NCI-H460 (cell line): ENCODE measurements around the gene HOXD1. TPM values are rescaled to one million over a fixed set of nuclear protein-coding genes. Genes with fewer than 3 reads are reported as not detected.

ENCODE experiments used
- DNase-seq: peaks from one replicate; pipeline ENCODE4 v3.0.0-alpha.2; 2016; ENCODE audit warnings: low read depth; ENCODE audit errors: extremely low read depth
- polyA plus RNA-seq: library from polyadenylated mRNA; depleted of rRNA; stranded (reverse); fragments of >200 nt; gene quantifications from 2 replicates; pipeline ENCODE4 v1.2.3, GENCODE V29; 2014; cell fraction: nucleus; rRNA removed
- total RNA-seq: library from RNA; depleted of rRNA; stranded (reverse); fragments of >200 nt; shearing (Covaris generic); gene quantifications from 2 replicates; pipeline ENCODE4 v1.2.3, GENCODE V29; 2014; rRNA removed

Gene HOXD1
- total RNA-seq: not detected in 2 replicates
- not detected in 2 replicates for polyA plus RNA-seq

DNA sequence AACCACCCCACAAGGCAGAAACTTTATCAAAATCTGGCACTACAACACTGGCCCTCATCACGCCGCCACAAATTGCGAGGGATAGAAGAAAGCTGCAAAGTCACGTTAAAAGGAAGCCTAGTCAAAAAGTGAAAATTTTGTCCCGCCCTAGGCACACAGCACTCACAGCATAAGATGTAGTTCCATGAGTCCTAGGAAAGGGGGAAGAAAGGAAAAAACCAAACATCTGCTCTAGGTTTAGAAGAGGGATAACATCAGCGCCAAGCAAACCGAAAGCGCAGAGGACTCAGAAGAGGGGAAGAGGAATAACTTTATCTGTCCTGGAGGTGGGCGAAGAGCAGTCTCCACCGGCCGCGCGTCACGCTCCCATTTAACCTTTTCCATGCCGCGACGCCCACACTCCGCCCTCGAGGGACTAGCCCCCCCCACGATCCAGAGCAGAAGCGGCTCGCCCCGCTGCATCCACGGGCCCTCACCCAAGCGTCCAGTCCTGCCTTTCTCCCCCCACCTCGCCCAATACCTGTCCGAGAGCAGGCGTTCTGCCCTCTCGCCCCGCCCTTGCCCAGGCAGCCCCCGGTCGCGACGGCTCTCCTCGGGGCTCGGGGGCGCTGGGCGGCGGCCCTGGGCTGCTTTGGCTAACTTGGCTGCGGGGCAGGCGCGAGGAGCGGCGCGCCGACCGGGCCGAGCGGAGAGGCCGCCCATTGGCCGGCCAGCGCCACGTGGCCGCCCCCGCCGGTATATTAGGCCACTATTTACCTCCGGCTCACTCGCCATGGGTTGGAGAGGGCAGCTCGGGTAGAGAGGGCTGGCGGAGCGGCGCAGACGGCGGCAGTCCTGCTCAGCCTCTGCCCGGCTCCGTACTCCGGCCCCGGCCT lies at the start of gene HOXD1:
HOXD1 (plus strand) TSS at position 770 of the 875 bp plus-strand sequence. CDS start 134 bp downstream, outside the sequence.
- peak; percentile 26 for DNase-seq

DNA sequence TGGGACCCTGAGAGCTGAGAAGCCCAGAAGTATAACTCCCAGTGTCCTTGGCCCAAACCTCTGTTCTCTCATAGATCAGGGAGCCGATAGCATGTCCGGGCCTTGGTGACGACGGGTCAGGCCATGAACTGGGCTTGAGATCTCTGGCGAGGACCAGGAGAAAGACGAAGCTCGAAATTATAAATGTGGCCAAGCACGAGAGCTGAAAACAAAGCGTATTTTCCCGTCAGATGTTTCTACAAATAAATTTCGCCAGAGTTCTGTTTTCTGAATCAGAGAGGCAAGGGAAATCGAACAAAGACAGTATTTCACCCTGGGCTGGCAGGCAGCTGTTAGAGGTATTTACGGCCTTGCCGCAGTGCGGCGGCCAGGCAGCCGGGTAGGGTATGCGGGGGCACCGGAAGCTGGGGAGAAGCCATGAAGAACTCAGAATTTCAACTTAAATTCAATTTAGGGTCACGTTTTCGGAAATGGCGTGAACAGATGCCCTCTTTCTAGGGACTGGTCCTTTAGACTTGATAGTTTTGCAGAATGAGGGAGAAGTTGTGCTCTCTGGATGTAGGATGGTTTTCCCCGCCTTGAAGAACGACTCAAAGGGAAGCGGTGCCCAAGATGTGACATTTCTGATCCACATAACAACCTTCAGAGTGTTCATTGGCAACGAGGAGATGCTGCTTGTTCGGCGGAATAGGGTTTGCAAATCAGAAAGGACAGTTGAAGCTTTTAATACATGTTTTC lies 49.4 kb upstream of the HOXD1 start:
- DNase-seq: no peak

DNA sequence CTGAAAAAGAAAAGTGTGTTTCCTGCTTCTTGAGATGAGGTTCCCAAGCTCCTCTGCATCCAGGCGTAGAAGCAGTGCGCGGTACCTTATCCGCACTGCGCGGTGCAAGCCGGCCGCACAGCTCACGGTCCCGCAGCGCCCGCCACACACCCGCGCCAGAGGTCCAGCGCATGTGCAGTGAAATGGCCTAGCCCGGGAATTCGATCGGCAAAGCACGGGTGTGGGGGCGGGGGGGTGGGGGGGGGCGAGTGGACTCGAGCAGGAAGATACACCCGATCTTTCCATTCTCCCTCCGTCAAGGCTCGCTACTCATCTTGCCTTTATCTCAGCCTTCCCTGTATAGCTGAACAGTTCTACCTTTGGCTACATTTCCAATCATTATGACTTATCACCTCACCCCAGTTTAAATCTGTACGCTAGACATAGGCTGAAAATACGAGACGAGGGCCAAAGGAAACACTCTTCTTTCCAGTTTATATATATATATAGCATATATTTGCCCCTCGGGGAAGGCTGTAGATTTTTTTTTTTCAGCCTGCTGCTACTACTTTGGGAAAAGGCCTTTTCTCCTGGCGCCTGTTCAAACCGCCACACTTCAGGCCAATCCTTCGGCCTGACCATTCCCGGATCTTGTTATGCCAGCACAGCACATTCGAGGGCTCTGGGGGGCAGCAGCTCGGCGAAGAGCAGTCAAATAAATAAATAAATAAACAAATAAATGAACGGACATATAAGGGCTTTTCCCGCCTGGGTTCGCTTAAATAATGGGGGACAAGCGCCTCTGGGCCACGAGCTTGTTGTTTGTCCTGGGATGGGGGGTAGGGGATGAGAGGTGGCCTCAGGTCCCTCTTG lies 48.6 kb upstream of the HOXD1 start:
- DNase-seq: no peak

DNA sequence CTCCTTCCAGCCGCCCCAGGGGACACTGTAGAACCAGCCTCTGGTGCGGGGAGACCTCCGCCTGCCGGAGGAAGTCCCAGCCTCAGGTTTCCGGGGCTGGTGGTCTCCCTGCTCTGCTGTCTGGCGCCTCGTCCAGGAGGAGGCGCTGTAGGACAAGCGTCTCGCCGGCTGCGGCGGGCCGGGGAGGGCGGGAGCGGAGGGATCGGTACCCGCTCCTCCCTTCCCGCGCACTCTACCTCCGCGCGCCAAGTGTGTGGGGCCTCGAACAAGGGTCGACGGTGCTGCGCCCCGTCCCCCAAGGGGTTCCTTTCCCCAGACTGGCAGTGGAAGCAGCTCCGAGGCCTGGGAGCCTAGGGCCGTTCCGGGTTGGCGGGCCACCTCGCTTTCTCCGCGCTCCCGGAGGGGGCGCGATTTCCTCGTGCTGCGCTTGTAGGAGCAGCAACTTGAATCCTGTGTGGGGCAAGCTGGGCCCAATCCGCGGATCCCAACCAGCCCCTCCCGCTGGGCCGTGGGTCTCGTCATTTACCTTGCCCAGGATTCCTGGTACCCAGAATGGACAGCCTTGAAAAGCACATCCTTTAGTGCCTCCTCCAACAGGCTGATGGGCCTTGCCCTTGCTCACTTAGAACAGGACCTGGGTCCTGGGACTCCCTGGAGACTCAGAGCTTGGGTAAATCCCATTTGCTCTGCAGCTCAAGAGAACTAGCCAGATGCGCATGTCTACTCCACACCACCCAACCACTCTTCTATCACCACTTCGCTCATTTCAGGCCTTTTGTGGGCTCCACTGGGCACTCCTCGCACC lies 47.8 kb upstream of the HOXD1 start:
- peak; percentile 72 for DNase-seq

DNA sequence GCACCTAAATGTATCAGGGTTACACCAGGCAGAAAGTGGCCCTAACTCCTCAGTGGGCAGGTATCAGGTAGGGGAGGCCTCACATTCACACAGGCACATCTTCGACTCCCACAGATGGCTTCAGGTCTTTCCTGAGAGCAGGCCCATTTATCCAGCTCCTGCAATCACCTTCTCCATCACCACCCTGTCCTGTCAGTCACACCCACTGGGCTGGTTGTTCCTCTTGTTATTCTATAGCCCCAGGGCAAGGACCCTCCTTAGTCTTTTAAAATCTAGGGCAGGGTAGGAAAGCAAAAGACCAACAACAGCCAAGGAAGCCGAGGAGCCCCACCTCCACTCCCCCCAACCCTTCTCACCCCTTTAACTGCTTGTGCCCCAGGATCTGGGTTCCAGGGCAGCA lies 46.2 kb upstream of the HOXD1 start:
- DNase-seq: no peak

DNA sequence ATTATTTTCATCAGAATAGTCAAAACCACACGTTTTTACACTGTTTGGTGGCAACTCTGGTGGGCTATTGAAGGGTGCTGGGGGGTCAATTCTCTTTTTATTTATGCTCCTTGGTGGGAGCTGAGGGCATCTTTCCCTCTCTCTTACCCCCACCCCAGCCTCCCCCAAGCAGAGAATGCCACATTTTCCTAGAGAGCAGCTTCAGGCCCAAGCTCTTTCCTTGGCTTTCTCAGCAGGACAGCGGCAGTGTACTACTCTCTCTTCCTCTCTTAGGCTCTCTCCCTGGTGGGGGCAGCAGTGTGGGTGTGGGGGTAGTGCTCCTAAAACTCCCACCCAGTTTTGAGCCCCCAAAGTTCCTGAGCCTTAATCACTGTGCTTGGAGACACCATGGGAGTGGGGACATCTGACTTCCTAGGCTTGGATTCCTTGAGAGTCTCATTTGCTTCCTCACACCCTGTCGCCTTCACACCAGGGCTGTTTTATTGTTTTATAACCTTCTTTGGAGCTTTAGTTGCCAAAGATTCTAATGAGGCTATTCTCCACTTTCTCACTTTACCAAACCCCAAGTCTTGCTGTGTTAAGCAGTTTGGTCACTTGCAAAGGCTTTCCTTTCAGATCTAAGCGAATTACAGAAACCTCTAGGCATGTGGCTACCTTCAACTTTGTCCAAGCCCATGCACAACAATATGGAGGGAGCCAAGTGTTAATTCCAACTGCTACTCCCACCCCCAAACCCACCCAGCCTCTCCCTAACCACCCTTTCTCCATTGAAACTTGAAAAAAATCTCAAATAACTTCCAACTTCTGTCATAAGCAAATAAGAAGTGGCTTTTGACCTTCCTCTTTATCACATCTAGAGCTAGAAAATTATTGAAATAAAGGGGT lies 43.1 kb upstream of the HOXD1 start:
- no peak for DNase-seq

DNA sequence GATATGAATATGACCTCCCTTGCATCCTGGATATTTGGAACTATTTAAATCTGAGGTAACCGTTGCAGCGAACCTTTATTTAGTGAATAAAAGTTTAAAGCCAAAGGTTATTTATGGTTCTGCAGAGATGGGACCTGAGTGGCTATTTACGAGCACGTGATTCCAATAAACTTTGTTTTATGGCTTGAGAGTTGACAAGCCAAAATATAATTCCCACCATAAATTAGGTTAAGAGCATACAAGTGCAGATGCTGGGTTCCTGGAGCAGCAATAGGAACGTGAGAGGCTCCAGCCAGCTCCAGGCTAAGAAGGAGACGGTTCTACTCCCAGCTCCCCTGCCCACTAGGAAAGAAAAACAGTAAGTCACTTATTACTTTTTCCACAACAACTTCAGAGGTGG lies 42.4 kb upstream of the HOXD1 start:
- DNase-seq: no peak

DNA sequence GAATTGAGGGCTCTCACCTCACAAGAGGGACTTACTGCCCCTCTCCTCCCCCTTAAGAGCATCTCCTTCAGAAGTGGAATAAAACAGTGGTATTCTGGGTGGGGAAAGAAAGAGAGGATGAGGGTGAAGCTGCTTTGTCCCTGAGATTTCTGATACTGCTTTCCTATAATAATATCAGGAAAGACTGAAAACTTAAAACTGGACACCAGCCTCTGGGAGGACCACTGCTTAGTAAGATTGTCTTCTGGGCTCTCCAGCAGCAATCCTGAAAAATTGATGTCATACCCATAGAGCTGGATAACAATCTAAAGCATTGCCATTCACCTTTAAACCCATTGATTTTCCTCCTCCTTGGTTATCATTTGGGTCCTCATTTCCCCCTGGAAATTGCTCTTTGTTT lies 41.8 kb upstream of the HOXD1 start:
- no peak for DNase-seq

DNA sequence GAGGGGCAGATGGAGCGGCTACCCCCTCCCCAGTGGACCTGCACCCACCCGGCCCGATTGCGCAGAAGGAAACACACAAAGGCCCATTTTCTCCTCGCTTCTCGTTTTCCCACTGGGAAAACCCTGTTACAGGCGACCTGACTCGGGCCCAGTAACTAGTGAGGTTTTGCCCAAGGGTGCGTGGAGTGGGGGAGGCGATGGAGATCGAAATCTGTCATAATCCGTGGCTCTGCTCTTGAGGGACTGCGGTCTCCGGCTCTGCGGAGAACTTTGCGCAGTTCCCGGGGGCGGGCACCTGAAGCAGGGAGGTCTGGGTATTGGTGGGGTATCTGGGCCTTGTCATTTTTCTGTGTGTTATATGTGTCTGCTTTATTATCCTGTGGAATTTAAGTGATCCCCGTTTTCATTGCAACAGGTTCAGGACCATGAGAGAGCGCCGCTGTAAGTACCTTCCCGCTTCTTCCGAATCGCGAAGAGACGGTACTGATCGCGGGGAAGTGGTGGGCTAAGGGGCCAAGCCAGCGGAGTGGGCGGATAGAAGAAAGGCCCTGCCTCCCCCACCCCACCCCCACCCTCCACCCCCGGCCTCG lies 41.2 kb upstream of the HOXD1 start:
- no peak for DNase-seq

DNA sequence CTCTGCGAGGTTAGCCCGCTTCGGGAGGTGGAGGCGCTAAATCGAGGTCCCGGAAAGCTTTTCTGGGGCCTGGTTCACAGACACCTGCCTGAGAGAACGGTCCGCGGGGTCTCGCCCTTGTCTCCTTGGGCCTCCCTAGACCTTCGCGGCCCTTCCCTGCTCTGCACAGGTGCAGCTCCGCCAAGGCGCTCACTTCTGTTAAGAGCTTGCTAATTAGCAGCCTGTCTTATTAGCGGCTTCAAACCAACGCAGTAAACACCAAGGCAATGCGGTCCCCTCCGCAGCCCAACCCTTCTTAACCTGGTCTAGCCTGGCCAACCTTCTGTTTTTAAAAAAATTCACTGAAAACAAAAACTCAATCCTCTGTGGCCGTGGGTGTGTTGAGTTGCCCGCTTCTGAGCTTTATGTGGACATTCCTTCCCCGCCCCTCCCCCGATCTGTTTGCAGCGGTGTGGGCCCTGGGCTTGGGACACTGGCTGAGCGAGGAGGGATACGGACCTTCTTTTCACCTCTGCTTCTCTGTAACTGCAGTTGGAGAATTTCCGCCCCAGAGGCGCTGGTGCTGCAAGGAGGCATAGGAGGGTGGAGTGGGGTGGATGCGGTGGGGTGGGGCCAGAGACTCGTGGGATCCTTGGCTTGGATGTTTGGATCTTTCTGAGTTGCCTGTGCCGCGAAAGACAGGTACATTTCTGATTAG lies 40.5 kb upstream of the HOXD1 start:
- no peak for DNase-seq

DNA sequence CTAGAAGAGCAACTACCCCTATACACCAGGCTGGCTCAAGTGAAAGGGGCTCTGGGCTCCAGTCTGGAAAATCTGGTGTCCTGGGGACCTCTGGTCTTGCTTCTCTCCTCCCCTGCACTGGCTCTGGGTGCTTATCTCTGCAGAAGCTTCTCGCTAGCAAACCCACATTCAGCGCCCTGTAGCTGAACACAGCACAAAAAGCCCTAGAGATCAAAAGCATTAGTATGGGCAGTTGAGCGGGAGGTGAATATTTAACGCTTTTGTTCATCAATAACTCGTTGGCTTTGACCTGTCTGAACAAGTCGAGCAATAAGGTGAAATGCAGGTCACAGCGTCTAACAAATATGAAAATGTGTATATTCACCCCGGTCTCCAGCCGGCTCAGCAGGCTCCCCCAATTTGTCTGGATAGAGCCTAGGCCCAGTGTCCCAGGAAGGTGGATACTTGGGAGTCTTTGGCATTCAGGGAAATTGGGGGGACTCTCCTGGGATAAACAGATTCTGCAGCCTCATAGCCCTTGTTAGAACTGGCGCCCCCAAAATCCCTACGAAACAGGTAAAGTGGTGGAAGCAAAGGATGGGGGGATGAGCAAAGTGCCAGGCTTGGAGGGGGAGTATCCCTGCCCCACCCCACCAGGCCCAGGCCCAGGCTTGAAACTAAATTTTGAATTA lies 39.6 kb upstream of the HOXD1 start:
- no peak for DNase-seq

DNA sequence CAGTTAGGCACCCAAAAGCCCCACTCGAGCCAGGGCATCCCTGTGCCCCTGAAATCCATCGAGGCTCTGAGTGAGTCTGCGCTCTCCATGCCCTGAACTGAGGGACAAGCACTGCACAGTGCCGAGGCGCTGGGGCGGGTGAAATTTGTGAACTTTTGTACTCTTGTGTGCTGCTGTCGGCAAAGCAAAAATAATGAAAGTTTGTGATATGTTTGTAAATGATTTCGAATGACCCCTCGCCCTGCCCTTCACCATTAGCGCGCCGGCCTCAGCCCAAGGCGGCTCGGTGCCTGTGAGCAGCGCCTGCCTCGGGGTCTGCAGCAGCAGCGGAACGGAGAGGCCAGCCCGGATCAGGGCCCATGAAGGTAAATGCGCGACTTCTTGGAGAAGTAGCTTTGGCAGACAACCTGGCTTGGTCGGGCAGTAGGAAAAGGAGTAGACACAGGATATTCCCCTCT lies 39.0 kb upstream of the HOXD1 start:
- no peak for DNase-seq

DNA sequence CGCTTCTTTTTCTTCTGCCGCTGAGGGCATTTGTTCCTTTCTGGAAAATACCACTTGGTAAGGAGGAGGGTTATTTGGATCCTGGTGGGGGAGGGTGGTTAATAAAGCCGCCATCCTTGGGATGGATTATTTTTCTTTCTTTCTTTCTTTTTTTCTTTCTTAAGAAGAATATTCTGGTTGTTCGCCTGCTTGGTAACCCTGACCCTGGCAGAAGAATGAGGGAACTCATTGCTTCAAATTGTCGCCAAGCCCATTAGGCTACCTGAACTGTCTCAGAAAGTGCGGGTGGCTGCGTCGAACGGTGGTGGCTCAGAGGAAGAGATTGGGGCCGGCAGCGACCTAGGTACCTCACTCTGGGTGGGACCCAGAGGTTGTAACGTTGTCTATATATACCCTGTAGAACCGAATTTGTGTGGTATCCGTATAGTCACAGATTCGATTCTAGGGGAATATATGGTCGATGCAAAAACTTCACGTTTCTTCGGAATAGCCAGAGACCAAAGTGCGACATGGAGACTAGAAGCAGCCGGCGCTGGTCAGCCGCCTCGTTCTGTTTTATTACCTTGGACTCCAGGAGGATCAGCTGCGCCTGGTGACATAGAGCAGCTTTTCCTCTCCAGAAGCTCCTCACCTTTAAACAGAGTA lies 38.4 kb upstream of the HOXD1 start:
- no peak for DNase-seq

DNA sequence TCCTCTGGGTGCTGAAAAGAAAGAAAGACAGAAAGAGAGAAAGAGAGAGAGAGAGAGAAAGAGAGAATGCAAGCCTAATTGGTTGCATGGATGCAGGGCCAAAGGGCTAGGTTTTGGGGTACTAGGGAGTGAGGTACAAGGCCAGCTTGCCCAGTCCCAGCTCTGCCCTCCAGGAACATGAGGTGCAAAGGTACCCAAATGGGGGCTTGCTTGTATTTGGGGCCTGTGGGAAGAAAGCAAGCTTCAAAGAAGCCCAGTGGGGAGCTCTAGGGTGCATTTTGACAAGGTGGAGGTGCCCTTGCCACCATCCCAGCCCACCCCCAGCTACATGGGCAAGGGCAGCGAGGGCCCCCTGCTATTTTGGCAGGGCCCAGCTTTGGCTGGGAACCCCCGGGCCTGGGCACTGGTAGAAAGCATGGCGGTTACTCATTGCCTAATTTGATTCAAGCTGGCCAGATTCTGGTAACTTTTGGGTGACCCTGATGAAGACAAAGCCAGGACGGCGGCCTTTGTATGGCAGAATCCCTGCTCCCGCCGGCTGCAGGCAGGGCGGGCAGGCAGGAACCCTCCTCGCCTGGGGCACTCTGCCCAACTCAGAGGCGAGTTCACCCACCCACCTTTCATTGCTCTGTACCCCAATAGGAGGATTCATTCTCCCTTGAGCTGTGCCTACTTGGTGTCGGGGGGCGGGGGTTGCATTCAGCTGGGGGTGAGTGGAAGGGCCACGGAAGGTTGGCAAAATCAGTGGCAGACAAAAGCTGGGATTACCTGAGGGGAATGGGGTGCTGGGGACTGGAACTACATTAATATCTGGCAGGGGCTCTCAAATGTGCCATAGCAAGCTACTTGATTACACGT lies 37.7 kb upstream of the HOXD1 start:
- DNase-seq: no peak

DNA sequence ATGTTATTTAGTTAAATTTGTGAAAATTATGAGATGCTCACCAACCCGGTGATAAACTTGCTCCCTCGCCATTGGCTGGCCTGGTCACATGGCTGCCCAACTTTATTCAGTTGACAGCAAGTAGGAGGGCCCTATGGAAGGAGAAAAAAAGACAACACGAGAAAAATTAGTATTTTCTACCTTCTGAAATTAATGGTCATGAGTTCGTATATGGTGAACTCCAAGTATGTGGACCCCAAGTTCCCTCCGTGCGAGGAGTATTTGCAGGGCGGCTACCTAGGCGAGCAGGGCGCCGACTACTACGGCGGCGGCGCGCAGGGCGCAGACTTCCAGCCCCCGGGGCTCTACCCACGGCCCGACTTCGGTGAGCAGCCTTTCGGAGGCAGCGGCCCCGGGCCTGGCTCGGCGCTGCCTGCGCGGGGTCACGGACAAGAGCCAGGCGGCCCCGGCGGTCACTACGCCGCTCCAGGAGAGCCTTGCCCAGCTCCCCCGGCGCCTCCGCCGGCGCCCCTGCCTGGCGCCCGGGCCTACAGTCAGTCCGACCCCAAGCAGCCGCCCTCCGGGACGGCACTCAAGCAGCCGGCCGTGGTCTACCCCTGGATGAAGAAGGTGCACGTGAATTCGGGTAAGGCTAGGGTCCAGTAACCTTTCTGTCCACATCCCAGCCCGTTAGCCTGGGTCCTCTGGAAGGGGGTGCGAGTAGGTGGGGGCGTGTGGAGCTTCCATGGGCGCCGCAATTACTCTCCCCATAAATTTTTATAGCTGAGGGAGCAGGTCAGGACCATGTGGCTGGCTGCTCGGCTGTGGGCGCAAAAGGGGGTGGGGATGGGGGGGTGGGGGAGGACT lies 36.8 kb upstream of the HOXD1 start, which contains the start of gene HOXD4:
HOXD4 (plus strand) TSS at position 109 of the 846 bp plus-strand sequence; CDS start at position 193, 84 bp downstream.
- no peak for DNase-seq
